ENCODE results near the gene TGFBR2.

DNA sequence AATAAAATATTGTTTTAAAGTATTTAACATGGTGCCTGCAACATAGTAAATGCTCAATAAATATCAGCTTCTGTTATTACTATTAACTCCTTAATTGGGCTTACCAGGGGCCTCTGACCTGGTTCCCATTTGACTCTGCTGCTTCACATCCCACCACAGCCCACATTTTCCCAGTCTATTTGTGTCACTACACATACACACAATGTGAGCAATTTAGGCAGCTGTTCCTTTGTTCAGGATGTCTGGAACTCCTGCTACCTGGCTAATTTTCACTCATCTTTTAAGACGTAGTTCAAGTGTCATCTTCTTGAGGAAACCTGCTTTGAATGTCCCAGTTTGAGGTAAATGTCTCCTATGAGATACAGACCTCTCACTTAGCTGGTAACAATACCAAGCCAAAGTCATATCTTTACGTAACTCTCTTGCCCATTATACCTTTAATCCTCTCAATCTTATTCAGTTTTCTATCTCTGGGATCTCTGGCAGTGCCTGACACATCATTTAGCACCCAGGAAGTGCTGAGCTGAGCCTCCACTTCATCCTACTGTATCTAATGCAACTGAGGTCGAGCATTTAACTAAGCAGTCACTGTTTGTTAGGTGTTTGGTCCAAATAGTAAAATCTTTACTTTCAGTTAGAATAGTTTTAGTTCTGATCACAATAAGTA is 4.4 kb downstream of the TGFBR2 start:
- TF ChIP-seq, protein P1, sequence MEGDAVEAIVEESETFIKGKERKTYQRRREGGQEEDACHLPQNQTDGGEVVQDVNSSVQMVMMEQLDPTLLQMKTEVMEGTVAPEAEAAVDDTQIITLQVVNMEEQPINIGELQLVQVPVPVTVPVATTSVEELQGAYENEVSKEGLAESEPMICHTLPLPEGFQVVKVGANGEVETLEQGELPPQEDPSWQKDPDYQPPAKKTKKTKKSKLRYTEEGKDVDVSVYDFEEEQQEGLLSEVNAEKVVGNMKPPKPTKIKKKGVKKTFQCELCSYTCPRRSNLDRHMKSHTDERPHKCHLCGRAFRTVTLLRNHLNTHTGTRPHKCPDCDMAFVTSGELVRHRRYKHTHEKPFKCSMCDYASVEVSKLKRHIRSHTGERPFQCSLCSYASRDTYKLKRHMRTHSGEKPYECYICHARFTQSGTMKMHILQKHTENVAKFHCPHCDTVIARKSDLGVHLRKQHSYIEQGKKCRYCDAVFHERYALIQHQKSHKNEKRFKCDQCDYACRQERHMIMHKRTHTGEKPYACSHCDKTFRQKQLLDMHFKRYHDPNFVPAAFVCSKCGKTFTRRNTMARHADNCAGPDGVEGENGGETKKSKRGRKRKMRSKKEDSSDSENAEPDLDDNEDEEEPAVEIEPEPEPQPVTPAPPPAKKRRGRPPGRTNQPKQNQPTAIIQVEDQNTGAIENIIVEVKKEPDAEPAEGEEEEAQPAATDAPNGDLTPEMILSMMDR (tag by site-specific recombination; IDR thresholded peaks at IDR 0.05) = no peak
- TF ChIP-seq ZNF521 (tag by site-specific recombination; IDR thresholded peaks at IDR 0.05) = no peak

Measured in HEK293 (cell line).